Measurements from ENCODE around the gene POLD2. TPM values are rescaled to one million over a fixed set of nuclear protein-coding genes. Genes with fewer than 3 reads are reported as not detected.

The POLD2 gene
- total RNA-seq, 2 experiments from 2014 or later, result 45.2 to 48.3 TPM

DNA sequence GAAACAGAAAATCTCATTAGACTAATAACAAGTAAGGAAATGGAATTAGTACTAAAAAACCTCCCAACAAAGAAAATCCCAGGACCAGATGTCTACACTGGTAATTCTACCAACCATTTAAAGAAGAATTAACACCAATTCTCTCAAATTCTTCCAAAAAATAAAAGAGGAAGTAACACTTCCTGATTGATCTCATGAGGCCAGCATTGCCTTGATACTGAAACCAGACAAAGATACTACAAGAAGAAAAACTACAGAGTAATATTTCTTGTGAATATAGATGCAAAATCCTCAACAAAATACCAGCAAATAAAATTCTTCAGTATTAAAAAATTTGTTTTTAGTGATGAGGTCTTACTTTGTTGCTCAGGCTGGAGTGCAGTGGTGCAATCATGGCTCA lies 44.6 kb upstream of the POLD2 start:
- no peak for ATAC-seq (ENCODE audit: poor library complexity)
- Histone ChIP-seq H3K4me1 (ENCODE audit: insufficient read depth, low read length) (no peaks in the 10 kb centered on the region), H3K4me3 (ENCODE audit: low read length) (no peak overlapping the region), H3K27me3 (ENCODE audit: control insufficient read depth in 1 of 2, insufficient read depth in 2 of 2, low read length in 2 of 2) (no peaks in the 10 kb centered on the region), H3K36me3 (ENCODE audit: insufficient read depth, low read length) (no peaks in the 10 kb centered on the region), H3K27ac (ENCODE audit: low read depth in 1 of 2, low read length in 2 of 2) (no peak overlapping the region), H3K9me3 (ENCODE audit: control insufficient read depth in 1 of 2, insufficient read depth in 1 of 2, low read length in 2 of 2) (peaks cover 0 to 3% of the 10 kb centered on the region in 2 experiments)
- Mint-ChIP-seq H3K4me1 (ENCODE audit: low read depth) (peaks cover 5% of the 10 kb centered on the region), H3K4me3 (no peak overlapping the region), H3K36me3 (ENCODE audit: low read depth) (no peaks in the 10 kb centered on the region), H3K27me3 (no peaks in the 10 kb centered on the region), H3K9me3 (no peaks in the 10 kb centered on the region), H3K27ac (no peak overlapping the region)
- DNase-seq, result no peak
- TF ChIP-seq, protein P1, sequence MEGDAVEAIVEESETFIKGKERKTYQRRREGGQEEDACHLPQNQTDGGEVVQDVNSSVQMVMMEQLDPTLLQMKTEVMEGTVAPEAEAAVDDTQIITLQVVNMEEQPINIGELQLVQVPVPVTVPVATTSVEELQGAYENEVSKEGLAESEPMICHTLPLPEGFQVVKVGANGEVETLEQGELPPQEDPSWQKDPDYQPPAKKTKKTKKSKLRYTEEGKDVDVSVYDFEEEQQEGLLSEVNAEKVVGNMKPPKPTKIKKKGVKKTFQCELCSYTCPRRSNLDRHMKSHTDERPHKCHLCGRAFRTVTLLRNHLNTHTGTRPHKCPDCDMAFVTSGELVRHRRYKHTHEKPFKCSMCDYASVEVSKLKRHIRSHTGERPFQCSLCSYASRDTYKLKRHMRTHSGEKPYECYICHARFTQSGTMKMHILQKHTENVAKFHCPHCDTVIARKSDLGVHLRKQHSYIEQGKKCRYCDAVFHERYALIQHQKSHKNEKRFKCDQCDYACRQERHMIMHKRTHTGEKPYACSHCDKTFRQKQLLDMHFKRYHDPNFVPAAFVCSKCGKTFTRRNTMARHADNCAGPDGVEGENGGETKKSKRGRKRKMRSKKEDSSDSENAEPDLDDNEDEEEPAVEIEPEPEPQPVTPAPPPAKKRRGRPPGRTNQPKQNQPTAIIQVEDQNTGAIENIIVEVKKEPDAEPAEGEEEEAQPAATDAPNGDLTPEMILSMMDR (IDR thresholded peaks at IDR 0.05), result no peak
- POLR2A ChIA-PET, result no interaction called here
- CTCF ChIA-PET, result no interaction called here
- intact Hi-C loops (cut with DNase I, micrococcal nuclease), result no loop called here

- H3K4me3 ChIP-seq (ENCODE audit: low read length), result no peak overlapping the region
- ChIA-PET CTCF (no interaction called here), POLR2A (no interaction called here)
- H3K36me3 ChIP-seq (ENCODE audit: insufficient read depth, low read length), result no peaks in the 10 kb centered on the region
- H3K9me3 ChIP-seq (ENCODE audit: control insufficient read depth in 1 of 2, insufficient read depth in 1 of 2, low read length in 2 of 2), result no peaks in the 10 kb centered on the region
- intact Hi-C loops (cut with DNase I, micrococcal nuclease), result no loop called here
- no peak overlapping the region for H3K4me3 Mint-ChIP-seq
- no peak overlapping the region for H3K27ac ChIP-seq (ENCODE audit: low read depth in 1 of 2, low read length in 2 of 2)
- H3K27me3 ChIP-seq (ENCODE audit: control insufficient read depth in 1 of 2, insufficient read depth in 2 of 2, low read length in 2 of 2), result no peaks in the 10 kb centered on the region
- TF ChIP-seq, protein P1 (IDR thresholded peaks at IDR 0.05), result no peak
- no peaks in the 10 kb centered on the region for H3K9me3 Mint-ChIP-seq
- H3K27ac Mint-ChIP-seq, result no peak overlapping the region
- peaks cover 5% of the 10 kb centered on the region for H3K4me1 Mint-ChIP-seq (ENCODE audit: low read depth)
- H3K27me3 Mint-ChIP-seq, result no peaks in the 10 kb centered on the region
- no peaks in the 10 kb centered on the region for H3K36me3 Mint-ChIP-seq (ENCODE audit: low read depth)
- DNase-seq (peak in 1 of 14 experiments; percentile 1), ATAC-seq (ENCODE audit: poor library complexity) (no peak)
- no peaks in the 10 kb centered on the region for H3K4me1 ChIP-seq (ENCODE audit: insufficient read depth, low read length)
These were observed 40.2 kb upstream of the POLD2 start for GRCh38 chr7:44163591-44163990.

DNA sequence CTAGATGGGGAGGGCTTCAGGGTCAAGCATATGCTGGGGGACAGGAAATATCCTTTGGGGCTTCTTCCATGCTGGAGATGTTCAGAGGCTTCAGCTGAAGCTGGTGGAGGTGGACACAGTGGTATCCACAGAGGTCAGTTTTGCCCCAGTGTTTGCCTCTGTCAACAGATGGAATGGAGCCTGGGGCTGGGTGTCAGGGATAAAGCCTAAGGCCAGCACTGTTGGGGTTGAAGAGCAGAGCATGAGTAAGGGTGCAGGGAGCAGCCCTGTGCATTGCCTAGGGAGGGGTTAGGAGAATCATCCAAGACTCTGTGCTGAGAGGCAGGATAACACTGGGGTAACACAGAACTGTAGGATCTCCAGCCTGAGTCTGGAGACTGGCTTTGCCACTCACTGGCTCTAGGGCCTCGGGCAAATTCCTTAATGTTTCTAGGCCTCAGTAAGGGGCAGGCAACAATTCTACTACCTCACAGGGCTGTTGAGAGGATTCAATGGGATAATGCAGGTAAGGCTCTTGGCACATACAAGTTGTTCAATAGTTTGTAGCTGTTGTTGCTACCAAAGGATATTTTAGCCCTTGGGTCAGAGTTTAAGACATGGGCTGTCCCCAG lies 39.5 kb upstream of the POLD2 start:
- ChIA-PET CTCF (no interaction called here), POLR2A (no interaction called here)
- no peak overlapping the region for H3K4me3 Mint-ChIP-seq
- no peaks in the 10 kb centered on the region for H3K36me3 Mint-ChIP-seq (ENCODE audit: low read depth)
- no peak for ATAC-seq (ENCODE audit: poor library complexity)
- no peak overlapping the region for H3K4me3 ChIP-seq (ENCODE audit: low read length)
- H3K9me3 ChIP-seq (ENCODE audit: control insufficient read depth in 1 of 2, insufficient read depth in 1 of 2, low read length in 2 of 2), result no peaks in the 10 kb centered on the region
- no peak overlapping the region for H3K27ac Mint-ChIP-seq
- intact Hi-C loops (cut with DNase I, micrococcal nuclease), result no loop called here
- no peak overlapping the region for H3K27ac ChIP-seq (ENCODE audit: low read depth in 1 of 2, low read length in 2 of 2)
- TF ChIP-seq, protein P1 (IDR thresholded peaks at IDR 0.05), result no peak
- H3K36me3 ChIP-seq (ENCODE audit: insufficient read depth, low read length), result no peaks in the 10 kb centered on the region
- no peaks in the 10 kb centered on the region for H3K4me1 ChIP-seq (ENCODE audit: insufficient read depth, low read length)
- H3K27me3 ChIP-seq (ENCODE audit: control insufficient read depth in 1 of 2, insufficient read depth in 2 of 2, low read length in 2 of 2), result no peaks in the 10 kb centered on the region
- no peaks in the 10 kb centered on the region for H3K9me3 Mint-ChIP-seq
- peaks cover 4% of the 10 kb centered on the region for H3K4me1 Mint-ChIP-seq (ENCODE audit: low read depth)
- H3K27me3 Mint-ChIP-seq, result no peaks in the 10 kb centered on the region
- peak in 1 of 14 experiments; percentile 16 for DNase-seq

All from CD4-positive, alpha-beta T cell (primary cell).